Measurements from ENCODE around the gene MMADHC.
"Not testable (repeated sequence)": the region's sequence is repeated elsewhere in the genome, so short reads cannot be mapped to it uniquely, and the experiment has no call there.

The MMADHC gene

GRCh38 chr2:149595056-149595963, 7.7 kb upstream of the MMADHC start:
- no peak for DNase-seq (ENCODE audit: low read depth in 2 of 2)

- no peak for DNase-seq (ENCODE audit: low read depth in 2 of 2)
Measured at GRCh38 chr2:149594411-149594810, 6.8 kb upstream of the MMADHC start.

GRCh38 chr2:149587950-149588487, 444 bp upstream of the MMADHC start:
- DNase-seq (ENCODE audit: low read depth in 2 of 2), result no peak

GRCh38 chr2:149586898-149587219, 716 bp downstream of the MMADHC start:
- no peak for DNase-seq (ENCODE audit: low read depth in 2 of 2)

GRCh38 chr2:149586063-149586462, 1.5 kb downstream of the MMADHC start:
- no peak for DNase-seq (ENCODE audit: low read depth in 2 of 2)

GRCh38 chr2:149585166-149585885, 2.2 kb downstream of the MMADHC start:
- no peak for DNase-seq (ENCODE audit: low read depth in 2 of 2)

GRCh38 chr2:149579972-149580882, 7.3 kb downstream of the MMADHC start:
- DNase-seq (ENCODE audit: low read depth in 2 of 2), result no peak

GRCh38 chr2:149577269-149577668, 10.3 kb downstream of the MMADHC start:
- DNase-seq (ENCODE audit: low read depth in 2 of 2), result no peak

- DNase-seq (ENCODE audit: low read depth in 2 of 2), result no peak
Measured at GRCh38 chr2:149575752-149576151, 11.8 kb downstream of the MMADHC start.

GRCh38 chr2:149575277-149575676, 12.3 kb downstream of the MMADHC start:
- DNase-seq (ENCODE audit: low read depth in 2 of 2), result no peak

GRCh38 chr2:149573760-149574159, 13.8 kb downstream of the MMADHC start:
- no peak for DNase-seq (ENCODE audit: low read depth in 2 of 2)

GRCh38 chr2:149572102-149572953, 15.2 kb downstream of the MMADHC start:
- DNase-seq (ENCODE audit: low read depth in 2 of 2), result no peak

- no peak for DNase-seq (ENCODE audit: low read depth in 2 of 2)
Measured at GRCh38 chr2:149568138-149568537, 19.4 kb downstream of the MMADHC start.

- no peak for DNase-seq (ENCODE audit: low read depth in 2 of 2)
Measured at GRCh38 chr2:149566652-149567051, 20.9 kb downstream of the MMADHC start.

- not testable (repeated sequence) for DNase-seq (ENCODE audit: low read depth in 2 of 2)
Measured at GRCh38 chr2:149565625-149566024, 21.9 kb downstream of the MMADHC start.

- no peak for DNase-seq (ENCODE audit: low read depth in 2 of 2)
Measured at GRCh38 chr2:149564983-149565382, 22.6 kb downstream of the MMADHC start.

- no peak for DNase-seq (ENCODE audit: low read depth in 2 of 2)
Measured at GRCh38 chr2:149564097-149564496, 23.5 kb downstream of the MMADHC start.

- DNase-seq (ENCODE audit: low read depth in 2 of 2), result no peak
Measured at GRCh38 chr2:149562324-149562723, 25.3 kb downstream of the MMADHC start.

- DNase-seq (ENCODE audit: low read depth in 2 of 2), result peak in 1 of 2 donors; percentile 28
Measured at GRCh38 chr2:149561309-149561926, 26.2 kb downstream of the MMADHC start.

GRCh38 chr2:149559341-149560068, 28.1 kb downstream of the MMADHC start:
- no peak for DNase-seq (ENCODE audit: low read depth in 2 of 2)

All from activated CD4-positive, alpha-beta T cell treated with anti-CD3 and anti-CD28 coated beads for 24 hours (primary cell).